Mesothelial cell of epicardium (in vitro differentiated cells): ENCODE data around the gene SPIRE2. TPM values are rescaled to one million over a fixed set of nuclear protein-coding genes. Genes with fewer than 3 reads are reported as not detected.

ENCODE experiments used
- DNase-seq, 2 experiments: peaks; one replicate each; pipeline ENCODE4 v3.0.0; 2021; ENCODE audit warnings: low spot score in 2 of 2; ENCODE audit not compliant: unreplicated experiment in 2 of 2
- H3K27ac Mint-ChIP-seq: 2 replicates; pipeline ENCODE4 v1.8.0; 2021; ENCODE audit warnings: mixed read lengths
- H3K27me3 Mint-ChIP-seq: 2 replicates; pipeline ENCODE4 v1.8.0; 2021; ENCODE audit warnings: low read depth, mixed read lengths
- H3K36me3 Mint-ChIP-seq: 2 replicates; pipeline ENCODE4 v1.8.0; 2021; ENCODE audit warnings: mixed read lengths
- H3K4me1 Mint-ChIP-seq: 2 replicates; pipeline ENCODE4 v1.8.0; 2021; ENCODE audit warnings: mixed read lengths
- H3K4me3 Mint-ChIP-seq: 2 replicates; pipeline ENCODE4 v1.8.0; 2021; ENCODE audit warnings: mild to moderate bottlenecking, moderate library complexity, mixed read lengths
- H3K9me3 Mint-ChIP-seq: 2 replicates; pipeline ENCODE4 v1.8.0; 2021; ENCODE audit warnings: mixed read lengths
- total RNA-seq: library from RNA; stranded (reverse); gene quantifications from 3 replicates; pipeline ENCODE4 v1.2.1, GENCODE V29; 2021
- TF ChIP-seq, protein P1 (sequence below): fragments of 200-600 bp; sonication (generic); IDR thresholded peaks from one replicate; pipeline ENCODE4 v1.5.0; 2021; ENCODE audit warnings: antibody characterized with exemption; ENCODE audit not compliant: unreplicated experiment

SPIRE2 gene
- total RNA-seq, 1 donor from 2014 or later = 6.8 TPM

DNA sequence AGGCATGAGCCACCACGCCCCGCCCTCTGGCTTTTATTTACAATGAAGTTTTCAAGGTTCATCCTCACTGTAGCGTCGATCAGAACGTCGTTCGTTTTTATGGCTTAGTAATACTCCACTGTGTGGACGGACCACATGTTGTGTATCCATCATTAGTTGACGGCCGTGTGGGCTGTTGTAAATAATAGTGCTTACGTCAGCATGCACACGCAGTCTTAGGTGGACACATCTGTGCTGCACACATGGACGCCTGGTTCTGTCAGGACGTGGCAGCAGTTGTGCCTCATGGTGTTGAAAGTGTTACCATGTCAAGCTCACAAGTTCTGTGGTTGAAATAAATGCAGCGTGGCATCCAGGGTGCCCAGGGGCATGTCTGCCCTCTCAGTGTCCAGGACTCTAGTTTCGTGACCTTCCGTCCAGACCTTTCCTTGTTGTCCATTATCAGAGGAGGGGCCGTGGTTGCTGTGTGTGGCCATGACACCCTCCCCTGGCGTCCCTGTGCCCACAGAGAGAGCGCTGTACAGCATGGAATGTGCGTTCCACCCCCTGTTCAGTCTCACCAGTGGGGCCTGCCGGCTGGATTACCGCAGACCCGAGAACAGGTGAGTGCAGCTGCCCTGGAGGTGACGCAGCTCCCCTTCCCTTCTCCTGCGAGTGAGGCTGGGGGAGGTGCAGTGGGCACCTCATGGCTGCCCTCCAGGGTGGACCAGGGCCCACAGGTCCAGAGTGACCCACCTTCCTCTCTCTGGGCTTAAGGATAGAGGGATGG is 67.4 kb downstream of the SPIRE2 start:
- Mint-ChIP-seq H3K9me3 (no peaks in the 10 kb centered on the region), H3K4me3 (no peak overlapping the region), H3K36me3 (peaks cover 31% of the 10 kb centered on the region), H3K4me1 (no peaks in the 10 kb centered on the region), H3K27ac (no peak overlapping the region), H3K27me3 (no peaks in the 10 kb centered on the region)
- DNase-seq = no peak
- TF ChIP-seq, protein P1, sequence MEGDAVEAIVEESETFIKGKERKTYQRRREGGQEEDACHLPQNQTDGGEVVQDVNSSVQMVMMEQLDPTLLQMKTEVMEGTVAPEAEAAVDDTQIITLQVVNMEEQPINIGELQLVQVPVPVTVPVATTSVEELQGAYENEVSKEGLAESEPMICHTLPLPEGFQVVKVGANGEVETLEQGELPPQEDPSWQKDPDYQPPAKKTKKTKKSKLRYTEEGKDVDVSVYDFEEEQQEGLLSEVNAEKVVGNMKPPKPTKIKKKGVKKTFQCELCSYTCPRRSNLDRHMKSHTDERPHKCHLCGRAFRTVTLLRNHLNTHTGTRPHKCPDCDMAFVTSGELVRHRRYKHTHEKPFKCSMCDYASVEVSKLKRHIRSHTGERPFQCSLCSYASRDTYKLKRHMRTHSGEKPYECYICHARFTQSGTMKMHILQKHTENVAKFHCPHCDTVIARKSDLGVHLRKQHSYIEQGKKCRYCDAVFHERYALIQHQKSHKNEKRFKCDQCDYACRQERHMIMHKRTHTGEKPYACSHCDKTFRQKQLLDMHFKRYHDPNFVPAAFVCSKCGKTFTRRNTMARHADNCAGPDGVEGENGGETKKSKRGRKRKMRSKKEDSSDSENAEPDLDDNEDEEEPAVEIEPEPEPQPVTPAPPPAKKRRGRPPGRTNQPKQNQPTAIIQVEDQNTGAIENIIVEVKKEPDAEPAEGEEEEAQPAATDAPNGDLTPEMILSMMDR = no peak

DNA sequence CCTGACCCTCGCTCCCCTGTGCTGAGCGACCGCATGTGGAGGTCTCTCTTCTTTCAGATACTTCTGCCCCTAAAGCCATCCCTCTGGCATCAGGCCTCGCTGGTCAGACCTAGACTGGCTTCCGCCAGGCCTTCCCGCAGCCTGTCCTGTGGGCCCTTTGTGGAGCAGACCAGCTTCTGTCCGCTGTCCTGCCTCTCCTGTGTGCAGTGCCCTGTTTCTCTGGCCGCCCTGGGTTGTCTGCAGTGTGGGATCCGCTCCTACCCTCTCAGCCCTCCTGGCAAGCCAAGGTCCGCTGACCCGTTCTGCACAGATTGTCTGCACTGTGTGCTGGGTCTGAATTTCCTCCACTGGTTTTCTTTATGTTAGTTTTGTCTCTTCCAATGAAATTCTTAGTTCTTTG is 68.9 kb downstream of the SPIRE2 start:
- H3K36me3 Mint-ChIP-seq = peaks cover 28% of the 10 kb centered on the region
- no peak overlapping the region for H3K4me3 Mint-ChIP-seq
- no peaks in the 10 kb centered on the region for H3K4me1 Mint-ChIP-seq
- no peaks in the 10 kb centered on the region for H3K27me3 Mint-ChIP-seq
- no peaks in the 10 kb centered on the region for H3K9me3 Mint-ChIP-seq
- H3K27ac Mint-ChIP-seq = no peak overlapping the region
- DNase-seq = no peak
- TF ChIP-seq, protein P1 = no peak

- no peaks in the 10 kb centered on the region for H3K27me3 Mint-ChIP-seq
- no peaks in the 10 kb centered on the region for H3K9me3 Mint-ChIP-seq
- no peaks in the 10 kb centered on the region for H3K4me1 Mint-ChIP-seq
- H3K27ac Mint-ChIP-seq = no peak overlapping the region
- TF ChIP-seq, protein P1 = no peak
- no peak for DNase-seq
- H3K4me3 Mint-ChIP-seq = no peak overlapping the region
- peaks cover 28% of the 10 kb centered on the region for H3K36me3 Mint-ChIP-seq
Measured at GRCh38 chr16:89898201-89898967, 70.1 kb downstream of the SPIRE2 start.

DNA sequence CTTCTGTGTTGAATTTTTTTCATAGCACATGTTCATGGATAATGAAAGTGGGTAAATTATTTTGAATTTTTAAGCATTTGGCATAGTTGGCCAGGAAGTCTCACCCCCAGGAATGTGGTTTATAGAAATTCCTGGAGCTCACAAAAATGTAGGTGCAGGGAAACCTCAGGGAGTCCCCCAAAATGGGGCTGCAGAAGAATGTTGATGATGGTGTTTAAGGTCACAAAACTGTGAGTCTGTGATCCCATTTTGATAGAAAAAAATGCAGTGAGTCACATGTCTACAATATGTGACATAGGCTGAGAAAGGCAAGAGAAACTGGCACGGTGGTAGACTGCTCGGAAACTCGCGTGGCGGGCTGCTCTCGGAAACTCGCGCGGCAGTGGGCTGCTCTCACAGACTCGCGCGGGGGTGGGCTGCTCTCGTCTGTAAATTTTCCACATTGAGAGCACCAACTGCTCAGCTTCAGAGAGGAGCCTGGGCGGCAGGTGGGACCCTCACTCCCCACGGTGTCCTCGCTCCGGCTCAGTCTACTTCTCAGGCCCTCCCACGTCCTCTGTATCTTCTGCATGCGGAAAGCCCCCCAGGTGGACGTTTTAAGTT is 71.7 kb downstream of the SPIRE2 start:
- H3K27ac Mint-ChIP-seq = no peak overlapping the region
- H3K36me3 Mint-ChIP-seq = peaks cover 32% of the 10 kb centered on the region
- DNase-seq = no peak
- H3K9me3 Mint-ChIP-seq = no peaks in the 10 kb centered on the region
- TF ChIP-seq, protein P1 = no peak
- H3K4me3 Mint-ChIP-seq = no peak overlapping the region
- no peaks in the 10 kb centered on the region for H3K27me3 Mint-ChIP-seq
- no peaks in the 10 kb centered on the region for H3K4me1 Mint-ChIP-seq

- Mint-ChIP-seq H3K4me3 (no peak overlapping the region), H3K4me1 (no peaks in the 10 kb centered on the region), H3K27ac (no peak overlapping the region), H3K9me3 (no peaks in the 10 kb centered on the region), H3K36me3 (peaks cover 36% of the 10 kb centered on the region), H3K27me3 (no peaks in the 10 kb centered on the region)
- no peak for DNase-seq
- TF ChIP-seq, protein P1 = no peak
Measured at GRCh38 chr16:89900885-89901284, 72.6 kb downstream of the SPIRE2 start.
